Measurements from ENCODE around the gene GNPTAB.

GRCh38 chr12:101768781-101769180 lies 62.0 kb downstream of the GNPTAB start:
- TF ChIP-seq CTCF (IDR thresholded peaks at IDR 0.05; ENCODE audit: low read depth, low read length) (no peak), EZH2phosphoT487 (IDR thresholded peaks at IDR 0.05; ENCODE audit: low read depth) (no peak)
